ENCODE data around the gene ABCA7. TPM values are rescaled to one million over a fixed set of nuclear protein-coding genes. Genes with fewer than 3 reads are reported as not detected.
A peak's percentile ranks its signal among the peaks of the same experiment; 100 is the strongest.

Gene ABCA7
- total RNA-seq, 1 experiment from 2014 or later, result 23.8 TPM

- DNase-seq, result peak; percentile 69
- Histone ChIP-seq H3K4me1 (ENCODE audit: low read length) (peaks cover 46% of the 10 kb centered on the region), H3K79me2 (ENCODE audit: low read length) (peaks cover 64% of the 10 kb centered on the region), H3K4me2 (ENCODE audit: low read depth, low read length, poor library complexity, severe bottlenecking) (peak overlapping the region; percentile 75), H3K36me3 (ENCODE audit: insufficient read depth, low read length) (no peaks in the 10 kb centered on the region), H4K20me1 (ENCODE audit: insufficient read depth, low read depth, low read length) (peaks cover 66% of the 10 kb centered on the region), H3K9ac (ENCODE audit: low read length) (peak overlapping the region; percentile 100), H2AFZ (ENCODE audit: low read length) (no peak overlapping the region), H3K4me3 (ENCODE audit: low read length) (peak overlapping the region; percentile 99; the same call in 1 of the 2 replicates), H3K27ac (ENCODE audit: low read length) (0 out of 2 replicates have a peak overlapping the region, but pooled peaks have one; percentile 6), H3K27me3 (ENCODE audit: low read length) (no peaks in the 10 kb centered on the region), H3K9me3 (ENCODE audit: low read length) (no peaks in the 10 kb centered on the region), H3K9me2 (replicated peaks; ENCODE audit: insufficient read depth, low read length) (no peaks in the 10 kb centered on the region)
Measured at GRCh38 chr19:1017115-1017905, 22.6 kb upstream of the ABCA7 start.

DNA sequence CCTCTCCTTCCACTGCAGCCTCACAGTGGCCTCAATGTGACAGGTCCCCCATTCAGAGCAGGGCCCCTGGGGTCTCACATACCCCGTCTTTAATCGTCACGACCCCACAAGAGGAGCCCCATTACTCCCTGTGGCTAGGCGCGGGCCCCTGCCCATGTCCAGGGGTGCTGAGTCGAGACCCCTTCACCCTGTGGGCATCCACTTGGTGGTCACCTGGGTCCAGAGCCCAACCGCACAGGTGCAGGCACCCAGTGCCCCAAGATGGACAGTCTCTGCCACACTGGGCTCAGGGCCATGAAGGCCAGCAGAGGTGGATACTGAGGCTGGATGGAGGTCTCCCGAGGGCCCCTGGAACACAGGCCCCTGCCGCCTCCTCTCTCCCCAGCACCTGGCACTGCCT, 22.0 kb upstream of the ABCA7 start:
- Histone ChIP-seq H3K27ac (ENCODE audit: low read length) (no peak overlapping the region), H3K27me3 (ENCODE audit: low read length) (no peaks in the 10 kb centered on the region), H3K4me1 (ENCODE audit: low read length) (peaks cover 52% of the 10 kb centered on the region), H3K9ac (ENCODE audit: low read length) (peak overlapping the region; percentile 100), H4K20me1 (ENCODE audit: insufficient read depth, low read depth, low read length) (peaks cover 66% of the 10 kb centered on the region), H3K36me3 (ENCODE audit: insufficient read depth, low read length) (no peaks in the 10 kb centered on the region), H3K4me3 (ENCODE audit: low read length) (peak overlapping the region; percentile 99; the same call in 1 of the 2 replicates), H3K9me2 (replicated peaks; ENCODE audit: insufficient read depth, low read length) (no peaks in the 10 kb centered on the region), H3K9me3 (ENCODE audit: low read length) (no peaks in the 10 kb centered on the region), H2AFZ (ENCODE audit: low read length) (no peak overlapping the region), H3K79me2 (ENCODE audit: low read length) (peaks cover 64% of the 10 kb centered on the region), H3K4me2 (ENCODE audit: low read depth, low read length, poor library complexity, severe bottlenecking) (peak overlapping the region; percentile 75)
- no peak for DNase-seq

GRCh38 chr19:1018393-1018792, 21.5 kb upstream of the ABCA7 start:
- peak overlapping the region; percentile 100 for H3K9ac ChIP-seq (ENCODE audit: low read length)
- no peak overlapping the region for H2AFZ ChIP-seq (ENCODE audit: low read length)
- no peak for DNase-seq
- peaks cover 66% of the 10 kb centered on the region for H4K20me1 ChIP-seq (ENCODE audit: insufficient read depth, low read depth, low read length)
- H3K9me2 ChIP-seq (replicated peaks; ENCODE audit: insufficient read depth, low read length), result no peaks in the 10 kb centered on the region
- peaks cover 64% of the 10 kb centered on the region for H3K79me2 ChIP-seq (ENCODE audit: low read length)
- peak overlapping the region; percentile 75 for H3K4me2 ChIP-seq (ENCODE audit: low read depth, low read length, poor library complexity, severe bottlenecking)
- no peaks in the 10 kb centered on the region for H3K9me3 ChIP-seq (ENCODE audit: low read length)
- peak overlapping the region; percentile 99 for H3K4me3 ChIP-seq (ENCODE audit: low read length)
- H3K36me3 ChIP-seq (ENCODE audit: insufficient read depth, low read length), result no peaks in the 10 kb centered on the region
- H3K27me3 ChIP-seq (ENCODE audit: low read length), result no peaks in the 10 kb centered on the region
- 0 out of 2 replicates have a peak overlapping the region, but pooled peaks have one; percentile 13 for H3K27ac ChIP-seq (ENCODE audit: low read length)
- H3K4me1 ChIP-seq (ENCODE audit: low read length), result peaks cover 54% of the 10 kb centered on the region

- Histone ChIP-seq H3K4me3 (ENCODE audit: low read length) (peak overlapping the region; percentile 99), H3K9ac (ENCODE audit: low read length) (peak overlapping the region; percentile 100), H4K20me1 (ENCODE audit: insufficient read depth, low read depth, low read length) (peaks cover 61% of the 10 kb centered on the region), H3K79me2 (ENCODE audit: low read length) (peaks cover 64% of the 10 kb centered on the region), H3K4me2 (ENCODE audit: low read depth, low read length, poor library complexity, severe bottlenecking) (peak overlapping the region; percentile 75), H3K27me3 (ENCODE audit: low read length) (no peaks in the 10 kb centered on the region), H3K9me3 (ENCODE audit: low read length) (no peaks in the 10 kb centered on the region), H3K4me1 (ENCODE audit: low read length) (peaks cover 54% of the 10 kb centered on the region), H2AFZ (ENCODE audit: low read length) (no peak overlapping the region), H3K9me2 (replicated peaks; ENCODE audit: insufficient read depth, low read length) (no peaks in the 10 kb centered on the region), H3K36me3 (ENCODE audit: insufficient read depth, low read length) (no peaks in the 10 kb centered on the region), H3K27ac (ENCODE audit: low read length) (peak overlapping the region; percentile 73; the same call in 1 of the 2 replicates)
- no peak for DNase-seq
Measured at GRCh38 chr19:1018932-1019615, 20.8 kb upstream of the ABCA7 start.

DNA sequence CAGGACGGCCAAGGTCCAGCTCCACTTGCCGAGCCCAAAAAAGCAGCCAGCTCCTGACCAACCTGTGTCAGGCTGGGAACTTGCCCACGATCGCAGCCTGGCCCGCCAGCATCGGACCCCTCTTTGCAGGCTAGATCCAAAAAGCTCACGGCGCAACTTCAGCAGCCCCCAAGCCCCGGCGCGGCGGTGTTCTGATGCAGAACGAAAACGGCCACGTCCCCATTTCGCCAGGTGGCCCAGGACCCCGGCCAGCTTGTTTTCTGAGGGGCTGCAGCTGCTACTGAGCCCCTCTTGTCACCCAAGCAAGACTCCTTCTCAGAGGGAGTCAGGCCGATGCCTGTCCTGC, 20.3 kb upstream of the ABCA7 start:
- Histone ChIP-seq H3K9me3 (ENCODE audit: low read length) (no peaks in the 10 kb centered on the region), H3K27ac (ENCODE audit: low read length) (peak overlapping the region; percentile 73; the same call in 1 of the 2 replicates), H3K36me3 (ENCODE audit: insufficient read depth, low read length) (no peaks in the 10 kb centered on the region), H3K4me1 (ENCODE audit: low read length) (peaks cover 54% of the 10 kb centered on the region), H2AFZ (ENCODE audit: low read length) (no peak overlapping the region), H3K4me2 (ENCODE audit: low read depth, low read length, poor library complexity, severe bottlenecking) (peak overlapping the region; percentile 75), H3K27me3 (ENCODE audit: low read length) (no peaks in the 10 kb centered on the region), H3K9me2 (replicated peaks; ENCODE audit: insufficient read depth, low read length) (no peaks in the 10 kb centered on the region), H3K79me2 (ENCODE audit: low read length) (peaks cover 62% of the 10 kb centered on the region), H3K4me3 (ENCODE audit: low read length) (peak overlapping the region; percentile 99), H3K9ac (ENCODE audit: low read length) (peak overlapping the region; percentile 100), H4K20me1 (ENCODE audit: insufficient read depth, low read depth, low read length) (peaks cover 59% of the 10 kb centered on the region)
- no peak for DNase-seq

- Histone ChIP-seq H3K79me2 (ENCODE audit: low read length) (peaks cover 56% of the 10 kb centered on the region), H3K27me3 (ENCODE audit: low read length) (no peaks in the 10 kb centered on the region), H3K27ac (ENCODE audit: low read length) (peak overlapping the region; percentile 73), H3K4me2 (ENCODE audit: low read depth, low read length, poor library complexity, severe bottlenecking) (peak overlapping the region; percentile 75), H3K4me1 (ENCODE audit: low read length) (peaks cover 54% of the 10 kb centered on the region), H4K20me1 (ENCODE audit: insufficient read depth, low read depth, low read length) (peaks cover 52% of the 10 kb centered on the region), H2AFZ (ENCODE audit: low read length) (no peak overlapping the region), H3K9me2 (replicated peaks; ENCODE audit: insufficient read depth, low read length) (no peaks in the 10 kb centered on the region), H3K9ac (ENCODE audit: low read length) (peak overlapping the region; percentile 100), H3K4me3 (ENCODE audit: low read length) (peak overlapping the region; percentile 99), H3K36me3 (ENCODE audit: insufficient read depth, low read length) (no peaks in the 10 kb centered on the region), H3K9me3 (ENCODE audit: low read length) (no peaks in the 10 kb centered on the region)
- DNase-seq, result peak; percentile 60
Measured at GRCh38 chr19:1019980-1020867, 19.7 kb upstream of the ABCA7 start.

- H3K4me3 ChIP-seq (ENCODE audit: low read length), result peak within 1 kb of the TSS; percentile 99
- peaks cover 45% of the 10 kb centered on the region for H4K20me1 ChIP-seq (ENCODE audit: insufficient read depth, low read depth, low read length)
- no peaks in the 10 kb centered on the region for H3K27me3 ChIP-seq (ENCODE audit: low read length)
- no peak within 1 kb of the TSS; the same call in 1 of the 2 replicates for H2AFZ ChIP-seq (ENCODE audit: low read length)
- no peaks in the 10 kb centered on the region for H3K9me2 ChIP-seq (replicated peaks; ENCODE audit: insufficient read depth, low read length)
- no peaks in the 10 kb centered on the region for H3K9me3 ChIP-seq (ENCODE audit: low read length)
- peak within 1 kb of the TSS; percentile 86 for H3K27ac ChIP-seq (ENCODE audit: low read length)
- H3K9ac ChIP-seq (ENCODE audit: low read length), result peak within 1 kb of the TSS; percentile 100
- H3K4me2 ChIP-seq (ENCODE audit: low read depth, low read length, poor library complexity, severe bottlenecking), result peak within 1 kb of the TSS; percentile 75
- no peaks in the 10 kb centered on the region for H3K36me3 ChIP-seq (ENCODE audit: insufficient read depth, low read length)
- H3K79me2 ChIP-seq (ENCODE audit: low read length), result peaks cover 49% of the 10 kb centered on the region
- peak; percentile 99 for DNase-seq
- peaks cover 56% of the 10 kb centered on the region for H3K4me1 ChIP-seq (ENCODE audit: low read length)
Measured at GRCh38 chr19:1020868-1021425, 19.0 kb upstream of the ABCA7 start, which contains the start of gene TMEM259. Gene TMEM259, minus strand, starts transcription at chr19:1021123. Its CDS starts 127 bp downstream, at chr19:1020996.
